ENCODE measurements around the gene IFNL3.

GRCh38 chr19:39238209-39238608 is 6.6 kb downstream of the IFNL3 start:
- no peak for TF ChIP-seq CTCF (conservative IDR thresholded peaks at IDR 0.05)
- no peak for TF ChIP-seq ZFX (IDR thresholded peaks at IDR 0.05)

All from C4-2B (cell line).